Activated CD4-positive, CD25-positive, alpha-beta regulatory T cell treated with anti-CD3 and anti-CD28 coated beads, Interleukin-2, amount 50 U/mL, for 16 hours (primary cell): ENCODE data around the gene IQCN.

Experiments used
- DNase-seq: peaks from one replicate; pipeline ENCODE4 v3.0.0-alpha.2; 2020; ENCODE audit warnings: low read depth, low spot score

The IQCN gene

GRCh38 chr19:18266771-18267686 is 7.2 kb downstream of the IQCN start:
- DNase-seq: no peak

GRCh38 chr19:18265582-18265981 is 8.7 kb downstream of the IQCN start:
- DNase-seq: no peak

- DNase-seq: no peak
Measured at GRCh38 chr19:18264971-18265540, 9.2 kb downstream of the IQCN start.

- DNase-seq: no peak
Measured at GRCh38 chr19:18264137-18264854, 10.0 kb downstream of the IQCN start.

GRCh38 chr19:18263324-18264136 is 10.7 kb downstream of the IQCN start:
- DNase-seq: no peak

GRCh38 chr19:18262917-18263316 is 11.3 kb downstream of the IQCN start:
- no peak for DNase-seq

- DNase-seq: no peak
Measured at GRCh38 chr19:18262144-18262543, 12.1 kb downstream of the IQCN start.

GRCh38 chr19:18261474-18261873 is 12.8 kb downstream of the IQCN start:
- DNase-seq: no peak

- no peak for DNase-seq
Measured at GRCh38 chr19:18259893-18260292, 14.4 kb downstream of the IQCN start.

- no peak for DNase-seq
Measured at GRCh38 chr19:18257503-18258470, 16.5 kb downstream of the IQCN start.

- no peak for DNase-seq
Measured at GRCh38 chr19:18254546-18255503, 19.4 kb downstream of the IQCN start.

GRCh38 chr19:18253716-18254115 is 20.5 kb downstream of the IQCN start:
- no peak for DNase-seq

GRCh38 chr19:18253130-18253529 is 21.1 kb downstream of the IQCN start:
- DNase-seq: no peak

- no peak for DNase-seq
Measured at GRCh38 chr19:18252370-18252717, 21.9 kb downstream of the IQCN start.

GRCh38 chr19:18251587-18252369 is 22.5 kb downstream of the IQCN start:
- peak; percentile 71 for DNase-seq

GRCh38 chr19:18249834-18250233 is 24.4 kb downstream of the IQCN start:
- no peak for DNase-seq

- DNase-seq: no peak
Measured at GRCh38 chr19:18245297-18245696, 29.0 kb downstream of the IQCN start.

GRCh38 chr19:18239303-18239702 is 34.9 kb downstream of the IQCN start:
- DNase-seq: no peak

- no peak for DNase-seq
Measured at GRCh38 chr19:18234194-18234593, 40.1 kb downstream of the IQCN start.
